ENCODE data around the gene B4GALNT3. TPM values are rescaled to one million over a fixed set of nuclear protein-coding genes. Genes with fewer than 3 reads are reported as not detected.

B4GALNT3 gene
- total and polyA plus RNA-seq, 12 donors: 14.1 to 58.7 (median 36.5) TPM

DNA sequence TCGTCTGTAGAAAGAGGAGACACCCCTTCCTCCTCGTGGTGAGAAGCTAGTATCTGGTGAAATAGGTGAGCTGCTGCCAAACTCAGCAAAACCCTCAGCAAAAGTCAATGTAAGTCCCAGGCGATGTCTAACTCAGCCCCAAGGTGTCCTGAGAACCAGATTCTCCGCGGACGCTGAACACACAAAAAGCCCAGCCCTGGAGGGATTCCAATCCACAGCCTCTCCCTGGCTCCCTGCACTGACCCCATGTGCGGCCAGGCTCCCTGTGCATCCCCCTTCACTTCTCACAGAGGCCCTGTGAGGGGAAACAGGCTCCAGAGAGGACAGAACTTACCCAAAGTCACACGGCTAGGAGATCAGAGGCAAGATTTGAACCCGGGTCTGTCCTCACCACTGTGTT is 122.0 kb downstream of the B4GALNT3 start:
- ATAC-seq (no peak), DNase-seq (no peak)
- Histone ChIP-seq H3K36me3 (no peaks in the 10 kb centered on the region), H3K27me3 (no peaks in the 10 kb centered on the region), H3K9me3 (no peaks in the 10 kb centered on the region), H3K4me1 (peaks cover 7 to 37% (median 23%) of the 10 kb centered on the region in 9 donors), H3K27ac (peak overlapping the region in 9 of 10 donors; percentile 38 to 81 (median 64)), H3K4me3 (no peak overlapping the region)
- 62 to 73% methylated on average over 9 of the region's 9 CpGs for WGBS, 2 donors
- TF ChIP-seq, protein P1, sequence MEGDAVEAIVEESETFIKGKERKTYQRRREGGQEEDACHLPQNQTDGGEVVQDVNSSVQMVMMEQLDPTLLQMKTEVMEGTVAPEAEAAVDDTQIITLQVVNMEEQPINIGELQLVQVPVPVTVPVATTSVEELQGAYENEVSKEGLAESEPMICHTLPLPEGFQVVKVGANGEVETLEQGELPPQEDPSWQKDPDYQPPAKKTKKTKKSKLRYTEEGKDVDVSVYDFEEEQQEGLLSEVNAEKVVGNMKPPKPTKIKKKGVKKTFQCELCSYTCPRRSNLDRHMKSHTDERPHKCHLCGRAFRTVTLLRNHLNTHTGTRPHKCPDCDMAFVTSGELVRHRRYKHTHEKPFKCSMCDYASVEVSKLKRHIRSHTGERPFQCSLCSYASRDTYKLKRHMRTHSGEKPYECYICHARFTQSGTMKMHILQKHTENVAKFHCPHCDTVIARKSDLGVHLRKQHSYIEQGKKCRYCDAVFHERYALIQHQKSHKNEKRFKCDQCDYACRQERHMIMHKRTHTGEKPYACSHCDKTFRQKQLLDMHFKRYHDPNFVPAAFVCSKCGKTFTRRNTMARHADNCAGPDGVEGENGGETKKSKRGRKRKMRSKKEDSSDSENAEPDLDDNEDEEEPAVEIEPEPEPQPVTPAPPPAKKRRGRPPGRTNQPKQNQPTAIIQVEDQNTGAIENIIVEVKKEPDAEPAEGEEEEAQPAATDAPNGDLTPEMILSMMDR (IDR thresholded peaks at IDR 0.05): no peak
- intact Hi-C loops (cut with DNase I): no loop called here

DNA sequence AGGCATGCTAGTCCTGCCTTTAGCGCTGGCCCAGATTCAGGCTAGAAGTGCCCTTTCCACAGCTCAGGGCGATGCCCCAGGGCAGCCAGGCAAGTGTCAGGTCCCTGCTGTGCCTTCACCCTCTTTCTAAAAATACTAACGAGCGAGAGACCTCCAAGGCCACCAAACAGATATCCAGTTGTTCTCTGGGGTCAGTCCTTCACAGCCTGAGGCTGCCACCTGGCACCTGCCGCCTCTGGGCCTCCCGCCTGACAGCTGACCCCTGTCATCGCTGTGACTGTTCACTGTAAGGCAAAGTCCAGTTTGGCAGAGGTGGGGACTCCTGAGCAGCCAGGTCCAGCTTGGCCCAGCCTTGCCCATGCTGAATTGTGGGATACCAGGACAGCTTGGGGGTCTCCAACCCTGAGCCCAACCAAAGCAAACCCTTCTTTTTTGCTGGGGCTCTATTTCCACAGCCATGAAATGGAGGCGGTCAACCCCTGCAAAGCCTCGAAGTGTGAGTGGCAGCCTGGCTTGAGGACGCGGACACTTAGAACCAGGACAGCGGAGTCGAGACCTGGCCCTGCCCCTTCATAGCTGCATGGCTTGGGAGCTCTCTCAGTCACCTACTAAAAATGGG is 123.6 kb downstream of the B4GALNT3 start:
- TF ChIP-seq, protein P1 (IDR thresholded peaks at IDR 0.05): no peak
- ATAC-seq: peak; percentile 84 to 95 (median 90)
- Histone ChIP-seq H3K36me3 (no peaks in the 10 kb centered on the region), H3K4me3 (no peak overlapping the region), H3K9me3 (no peaks in the 10 kb centered on the region), H3K4me1 (peaks cover 5 to 33% (median 16%) of the 10 kb centered on the region in 9 donors), H3K27ac (peak overlapping the region; percentile 55 to 86 (median 73)), H3K27me3 (no peaks in the 10 kb centered on the region)
- peak; percentile 67 to 70 for DNase-seq
- 35 to 50% methylated on average over 13 of the region's 13 CpGs for WGBS, 2 donors
- intact Hi-C loops (cut with DNase I): no loop called here

DNA sequence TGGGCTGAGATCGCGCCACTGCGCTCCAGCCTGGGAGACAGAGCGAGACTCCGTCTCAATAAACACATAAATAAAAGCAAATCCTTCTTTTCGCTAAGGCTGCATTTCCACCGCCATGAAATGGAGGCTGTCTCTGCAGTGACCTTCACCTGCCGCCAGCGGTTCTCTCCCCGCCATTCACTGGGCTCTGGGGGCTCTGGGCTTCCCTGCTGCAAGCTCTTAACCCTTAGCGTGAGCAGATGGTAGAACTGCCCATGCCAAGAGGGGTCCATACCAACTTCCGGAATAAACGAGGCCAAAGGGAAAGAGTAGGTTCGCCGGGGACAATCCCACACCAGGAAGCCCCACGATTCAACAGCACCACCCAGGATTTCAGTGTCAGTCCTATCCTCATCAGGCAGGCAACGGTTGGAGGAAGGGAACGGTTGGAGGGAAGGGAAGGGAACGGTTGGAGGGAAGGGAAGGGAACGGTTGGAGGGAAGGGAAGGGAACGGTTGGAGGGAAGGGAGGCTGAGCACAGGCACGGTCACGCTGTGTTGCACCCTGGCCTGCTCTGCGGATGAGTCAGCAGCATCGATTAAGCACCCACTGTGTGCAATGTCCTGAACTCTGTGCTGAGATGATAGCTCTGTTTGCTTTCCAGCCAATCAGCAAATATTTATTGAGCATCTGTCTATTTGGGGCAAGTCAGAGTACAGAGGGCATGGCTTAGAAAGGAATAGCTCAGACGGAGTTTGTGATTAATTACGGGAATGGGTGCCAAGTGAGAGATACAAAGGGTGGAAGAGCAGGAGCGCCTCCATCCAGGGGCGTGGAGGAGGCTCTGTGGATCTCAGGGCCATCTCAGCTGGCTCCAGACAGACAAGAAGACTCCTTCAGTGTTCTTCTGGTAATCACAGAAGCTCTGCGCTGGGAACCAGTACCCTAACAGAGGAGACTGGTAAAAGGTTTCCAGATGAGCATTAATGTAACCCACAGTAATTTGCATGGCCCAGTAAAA is 125.6 kb downstream of the B4GALNT3 start:
- no peak for DNase-seq
- peak overlapping the region in 3 of 10 donors; percentile 27 to 86 (median 35) for H3K27ac ChIP-seq
- ATAC-seq: no peak

More for the DNA sequence above, 125.6 kb downstream of the B4GALNT3 start:
- H3K36me3 ChIP-seq: no peaks in the 10 kb centered on the region
- peaks cover 0 to 28% (median 7%) of the 10 kb centered on the region in 9 donors for H3K4me1 ChIP-seq
- no peak overlapping the region for H3K4me3 ChIP-seq
- TF ChIP-seq, protein P1 (IDR thresholded peaks at IDR 0.05): no peak
- WGBS, 2 donors: 86 to 90% methylated on average over 30 of the region's 30 CpGs
- intact Hi-C loops (cut with DNase I): no loop called here
- peaks cover 0 to 8% (median 0%) of the 10 kb centered on the region in 11 donors for H3K9me3 ChIP-seq
- no peaks in the 10 kb centered on the region for H3K27me3 ChIP-seq
